Amniotic stem cell (primary cell): ENCODE data around the gene THAP3.

ENCODE experiments used
- DNase-seq: peaks from one replicate; lab custom pipeline; 2025; lab: John Stamatoyannopoulos, UW

Gene THAP3

GRCh38 chr1:6624710-6625583 lies at the start of gene THAP3:
TSS of gene THAP3 (plus strand) at chr1:6624868. CDS start at chr1:6625219, 351 bp downstream.
- peak; percentile 46 for DNase-seq

GRCh38 chr1:6577831-6578525 lies 46.7 kb upstream of the THAP3 start:
- no peak for DNase-seq

- DNase-seq: no peak
Observed at GRCh38 chr1:6578624-6579373, 45.9 kb upstream of the THAP3 start.

- DNase-seq: peak; percentile 93
Observed at GRCh38 chr1:6579374-6580118, 45.1 kb upstream of the THAP3 start, which contains the start of gene ZBTB48. TSS of gene ZBTB48 (plus strand) at chr1:6579994. CDS start at chr1:6580610, 616 bp downstream.

- DNase-seq: no peak
Observed at GRCh38 chr1:6580119-6580592, 44.5 kb upstream of the THAP3 start.

- DNase-seq: no peak
Observed at GRCh38 chr1:6580593-6581409, 43.9 kb upstream of the THAP3 start.

GRCh38 chr1:6581561-6582305 lies 42.9 kb upstream of the THAP3 start:
- no peak for DNase-seq

GRCh38 chr1:6582370-6582769 lies 42.3 kb upstream of the THAP3 start:
- DNase-seq: no peak

GRCh38 chr1:6584126-6585080 lies 40.3 kb upstream of the THAP3 start:
- DNase-seq: no peak

GRCh38 chr1:6585081-6585722 lies 39.5 kb upstream of the THAP3 start:
- DNase-seq: no peak

- no peak for DNase-seq
Observed at GRCh38 chr1:6585841-6586240, 38.8 kb upstream of the THAP3 start.

GRCh38 chr1:6586404-6586816 lies 38.3 kb upstream of the THAP3 start:
- no peak for DNase-seq

- DNase-seq: no peak
Observed at GRCh38 chr1:6587261-6588005, 37.2 kb upstream of the THAP3 start.

- DNase-seq: no peak
Observed at GRCh38 chr1:6588128-6588892, 36.4 kb upstream of the THAP3 start.

- no peak for DNase-seq
Observed at GRCh38 chr1:6588893-6589520, 35.7 kb upstream of the THAP3 start.

- no peak for DNase-seq
Observed at GRCh38 chr1:6590046-6590445, 34.6 kb upstream of the THAP3 start.
